ENCODE results near the gene EFCAB6. TPM values are rescaled to one million over a fixed set of nuclear protein-coding genes. Genes with fewer than 3 reads are reported as not detected.

Gene EFCAB6
- total and polyA plus RNA-seq, 8 donors, result 2.0 to 5.5 (median 3.5) TPM

GRCh38 chr22:43740587-43741270, 71.4 kb downstream of the EFCAB6 start:
- Histone ChIP-seq H3K36me3 (no peaks in the 10 kb centered on the region), H3K4me1 (no peaks in the 10 kb centered on the region), H3K9me3 (no peaks in the 10 kb centered on the region), H3K27ac (no peak overlapping the region), H3K4me3 (no peak overlapping the region), H3K27me3 (peaks cover 0 to 21% of the 10 kb centered on the region in 2 donors)
- intact Hi-C loops (cut with DNase I), result no loop called here
- DNase-seq (no peak), ATAC-seq (no peak)
- no peak for TF ChIP-seq CTCF (IDR thresholded peaks at IDR 0.05)

GRCh38 chr22:43739851-43740379, 72.2 kb downstream of the EFCAB6 start:
- no peaks in the 10 kb centered on the region for H3K9me3 ChIP-seq
- H3K4me1 ChIP-seq, result no peaks in the 10 kb centered on the region
- H3K36me3 ChIP-seq, result no peaks in the 10 kb centered on the region
- intact Hi-C loops (cut with DNase I), result no loop called here
- H3K27me3 ChIP-seq, result peaks cover 0 to 21% of the 10 kb centered on the region in 2 donors
- H3K27ac ChIP-seq, result no peak overlapping the region
- TF ChIP-seq CTCF (IDR thresholded peaks at IDR 0.05), result no peak
- ATAC-seq (no peak), DNase-seq (no peak)
- H3K4me3 ChIP-seq, result no peak overlapping the region

- H3K4me3 ChIP-seq, result no peak overlapping the region
- H3K27me3 ChIP-seq, result peaks cover 0 to 21% of the 10 kb centered on the region in 2 donors
- intact Hi-C loops (cut with DNase I), result no loop called here
- no peaks in the 10 kb centered on the region for H3K36me3 ChIP-seq
- no peaks in the 10 kb centered on the region for H3K4me1 ChIP-seq
- TF ChIP-seq CTCF (IDR thresholded peaks at IDR 0.05), result no peak
- ATAC-seq, result no peak
- no peak for DNase-seq
- H3K27ac ChIP-seq, result no peak overlapping the region
- no peaks in the 10 kb centered on the region for H3K9me3 ChIP-seq
These were observed 74.8 kb downstream of the EFCAB6 start for GRCh38 chr22:43737150-43737828.

- intact Hi-C loops (cut with DNase I), result no loop called here
These were observed 75.5 kb downstream of the EFCAB6 start for GRCh38 chr22:43736651-43737050.

More at GRCh38 chr22:43736651-43737050, 75.5 kb downstream of the EFCAB6 start:
- TF ChIP-seq CTCF (IDR thresholded peaks at IDR 0.05), result no peak
- H3K27ac ChIP-seq, result no peak overlapping the region
- no peak overlapping the region for H3K4me3 ChIP-seq
- DNase-seq (no peak), ATAC-seq (no peak)
- peaks cover 0 to 16% of the 10 kb centered on the region in 2 donors for H3K27me3 ChIP-seq
- H3K9me3 ChIP-seq, result no peaks in the 10 kb centered on the region
- no peaks in the 10 kb centered on the region for H3K4me1 ChIP-seq
- H3K36me3 ChIP-seq, result no peaks in the 10 kb centered on the region

All from left lung (tissue), 10 donors.